HT-29 (cell line): ENCODE results near the gene ITPR2. TPM values are rescaled to one million over a fixed set of nuclear protein-coding genes. Genes with fewer than 3 reads are reported as not detected.
"Not testable (repeated sequence)": the region's sequence is repeated elsewhere in the genome, so short reads cannot be mapped to it uniquely, and the experiment has no call there.

ENCODE experiments used
- DNase-seq: peaks from one replicate; pipeline ENCODE4 v3.0.0-alpha.2; 2015; ENCODE audit warnings: low spot score
- total RNA-seq: library from RNA; depleted of rRNA; stranded (reverse); fragments of >200 nt; shearing (Covaris generic); gene quantifications from 2 replicates; pipeline ENCODE4 v1.2.3, GENCODE V29; 2014

Gene ITPR2
- total RNA-seq, 1 experiment from 2014 or later: 10.8 TPM

- peak; percentile 20 for DNase-seq
Observed at GRCh38 chr12:26465419-26466097, 367.4 kb downstream of the ITPR2 start.

- no peak for DNase-seq
Observed at GRCh38 chr12:26461776-26462175, 371.2 kb downstream of the ITPR2 start.

GRCh38 chr12:26460361-26460760, 372.6 kb downstream of the ITPR2 start:
- no peak for DNase-seq

GRCh38 chr12:26455936-26456574, 376.9 kb downstream of the ITPR2 start:
- no peak for DNase-seq

GRCh38 chr12:26453246-26453645, 379.7 kb downstream of the ITPR2 start:
- DNase-seq: no peak

- no peak for DNase-seq
Observed at GRCh38 chr12:26452511-26452910, 380.5 kb downstream of the ITPR2 start.

- no peak for DNase-seq
Observed at GRCh38 chr12:26451763-26452162, 381.2 kb downstream of the ITPR2 start.

- DNase-seq: no peak
Observed at GRCh38 chr12:26445909-26446308, 387.1 kb downstream of the ITPR2 start.

- no peak for DNase-seq
Observed at GRCh38 chr12:26443309-26443708, 389.7 kb downstream of the ITPR2 start.

- no peak for DNase-seq
Observed at GRCh38 chr12:26441434-26441833, 391.6 kb downstream of the ITPR2 start.

GRCh38 chr12:26435069-26435404, 398.0 kb downstream of the ITPR2 start:
- no peak for DNase-seq

- DNase-seq: peak; percentile 79
Observed at GRCh38 chr12:26434299-26435068, 398.5 kb downstream of the ITPR2 start.

- not testable (repeated sequence) for DNase-seq
Observed at GRCh38 chr12:26433701-26434100, 399.3 kb downstream of the ITPR2 start.

- DNase-seq: no peak
Observed at GRCh38 chr12:26431211-26431610, 401.8 kb downstream of the ITPR2 start.

- DNase-seq: not testable (repeated sequence)
Observed at GRCh38 chr12:26430596-26430995, 402.4 kb downstream of the ITPR2 start.

GRCh38 chr12:26429070-26429691, 403.8 kb downstream of the ITPR2 start:
- DNase-seq: no peak

- no peak for DNase-seq
Observed at GRCh38 chr12:26428420-26428819, 404.6 kb downstream of the ITPR2 start.

- DNase-seq: no peak
Observed at GRCh38 chr12:26426652-26427051, 406.3 kb downstream of the ITPR2 start.

GRCh38 chr12:26425587-26426260, 407.3 kb downstream of the ITPR2 start:
- no peak for DNase-seq

- DNase-seq: no peak
Observed at GRCh38 chr12:26422839-26423398, 410.1 kb downstream of the ITPR2 start.

GRCh38 chr12:26416550-26416949, 416.4 kb downstream of the ITPR2 start:
- DNase-seq: no peak
